ENCODE data around the gene FOXP4.

DNA sequence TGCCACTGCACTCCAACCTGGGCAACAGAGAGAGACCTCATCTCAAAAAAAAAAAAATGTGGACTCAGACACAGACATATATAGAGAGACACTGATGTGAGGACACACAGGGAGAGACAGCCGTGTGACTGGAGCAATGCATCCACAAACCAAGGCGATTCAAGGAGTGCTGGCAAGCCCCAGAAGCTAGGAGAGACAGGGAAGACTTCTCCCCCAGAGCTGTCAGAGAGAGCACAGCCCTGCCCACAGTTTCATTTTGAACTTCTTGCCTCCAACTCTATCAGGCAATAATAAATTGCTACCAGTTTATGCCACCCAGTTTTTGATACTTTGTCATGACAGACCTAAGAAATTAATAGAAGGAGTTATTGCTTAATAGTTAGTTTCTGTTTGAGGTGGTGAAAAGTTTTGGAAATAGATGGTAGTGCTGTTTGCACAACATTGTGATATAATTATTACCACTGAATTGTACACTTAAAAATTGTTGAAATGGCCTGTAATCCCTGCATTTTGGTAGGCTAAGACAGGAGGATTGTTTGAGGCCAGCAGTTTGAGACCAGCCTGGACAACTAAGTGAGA lies 87.0 kb downstream of the FOXP4 start:
- TF ChIP-seq POLR2A (IDR thresholded peaks at IDR 0.05; ENCODE audit: low read length) (no peak), GATA1 (IDR thresholded peaks at IDR 0.05; ENCODE audit: low read depth, low read length) (no peak)
